CD1c-positive myeloid dendritic cell (primary cell): Measurements from ENCODE around the gene RTP5.
A peak's percentile ranks its signal among the peaks of the same experiment; 100 is the strongest.

Source experiments
- DNase-seq: peaks from one replicate; pipeline ENCODE4 v3.0.0-alpha.2; 2016; ENCODE audit errors: extremely low spot score

Gene RTP5

GRCh38 chr2:241887806-241888522 is 18.4 kb downstream of the RTP5 start:
- no peak for DNase-seq

GRCh38 chr2:241888641-241889040 is 19.1 kb downstream of the RTP5 start:
- no peak for DNase-seq

GRCh38 chr2:241890524-241891235 is 21.2 kb downstream of the RTP5 start:
- no peak for DNase-seq

DNA sequence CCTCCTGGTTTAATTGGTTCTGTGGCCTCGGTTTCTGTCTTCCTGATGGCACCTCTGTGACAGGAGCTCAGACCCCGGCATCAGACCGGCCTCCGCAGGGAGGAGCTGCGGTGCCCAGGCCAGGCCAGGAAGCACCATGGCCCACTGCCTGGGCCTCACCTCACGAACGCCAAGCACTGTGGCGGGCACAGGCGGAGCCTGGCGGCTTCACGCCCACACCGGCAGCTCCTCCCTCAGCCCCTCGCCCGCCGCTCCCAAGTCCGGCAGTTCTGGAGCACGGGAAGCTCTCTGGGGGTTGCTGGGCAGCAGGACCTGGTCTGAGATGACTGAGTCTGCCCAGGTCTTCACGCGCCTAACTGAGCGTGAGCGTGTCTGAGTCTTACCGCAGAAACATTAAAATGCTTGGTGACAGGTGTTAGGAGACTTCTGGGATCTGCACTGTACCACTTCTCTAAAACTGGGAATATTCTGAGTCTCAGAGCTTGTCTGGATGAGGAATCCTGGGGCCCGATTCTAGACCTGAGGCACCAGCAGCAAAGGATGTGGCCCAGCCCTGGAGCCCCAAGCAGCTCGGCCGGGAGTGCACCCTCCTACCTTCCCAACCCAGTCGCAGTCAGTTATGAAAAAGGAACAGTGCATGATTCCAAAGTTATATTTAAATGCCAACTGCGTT is 21.9 kb downstream of the RTP5 start:
- DNase-seq, result no peak

DNA sequence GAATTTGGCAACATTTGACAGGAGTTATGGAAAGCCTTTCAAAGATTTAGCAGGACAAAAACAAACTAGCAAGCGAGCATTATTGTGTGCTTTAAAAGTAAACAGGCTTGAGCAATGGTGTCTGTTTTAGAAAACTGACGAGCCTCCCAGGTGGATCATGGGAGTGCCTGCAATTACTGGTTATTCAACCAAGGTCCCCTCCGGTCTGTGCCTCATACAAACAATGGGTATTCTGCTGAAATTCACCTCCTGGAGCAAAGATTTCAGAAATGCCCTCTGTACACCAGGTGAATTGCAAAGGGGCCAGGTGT is 22.4 kb downstream of the RTP5 start:
- no peak for DNase-seq

GRCh38 chr2:241892299-241893137 is 23.0 kb downstream of the RTP5 start:
- DNase-seq, result no peak

DNA sequence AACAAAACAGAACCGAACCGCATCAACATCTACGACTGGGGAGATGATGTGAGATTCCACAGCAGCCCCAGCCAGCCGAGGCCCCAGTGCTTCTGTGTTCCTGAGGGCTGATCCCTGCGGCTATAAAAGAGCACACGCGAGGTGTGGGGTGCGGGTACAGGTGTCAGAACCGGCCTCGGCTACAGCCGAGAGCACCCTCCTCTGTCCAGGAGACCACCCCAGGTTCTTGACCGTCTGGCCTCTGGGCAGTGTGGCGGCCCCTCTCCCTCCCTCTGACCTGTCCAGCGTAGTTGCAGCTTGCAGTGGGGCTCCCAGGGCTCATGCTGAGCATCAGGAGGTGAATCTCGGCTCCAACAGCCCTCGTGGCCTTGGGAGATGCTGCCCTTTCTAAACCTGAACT is 23.7 kb downstream of the RTP5 start:
- DNase-seq, result no peak

DNA sequence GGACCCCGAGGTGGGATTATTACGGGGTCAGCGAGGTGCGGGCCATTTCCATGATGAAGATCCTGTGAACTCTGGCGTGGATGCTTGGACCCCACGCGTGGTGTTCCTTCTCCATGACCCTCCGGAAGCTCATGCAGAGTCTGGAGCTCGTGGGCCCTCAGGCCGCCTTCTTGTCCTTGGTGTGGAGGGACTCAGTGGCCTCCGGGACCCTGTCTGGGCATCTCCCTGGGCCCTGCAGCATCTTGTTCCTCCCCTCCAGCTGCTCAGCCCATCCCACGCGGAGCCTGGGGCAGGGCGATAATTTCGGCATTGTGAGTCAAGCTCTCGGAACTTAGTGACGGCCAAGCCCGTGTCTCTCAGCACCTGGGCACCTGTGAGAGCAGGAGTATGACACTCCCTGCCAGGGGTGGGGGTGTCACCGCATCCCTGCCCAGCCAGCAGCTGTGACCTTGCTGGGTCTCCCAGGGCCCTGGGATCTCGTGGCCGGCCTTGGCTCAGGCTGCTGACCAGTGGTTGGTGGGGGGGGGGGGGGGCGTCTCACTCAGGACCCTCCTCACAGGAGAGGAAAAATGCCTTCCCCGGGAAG is 24.6 kb downstream of the RTP5 start:
- DNase-seq, result no peak

DNA sequence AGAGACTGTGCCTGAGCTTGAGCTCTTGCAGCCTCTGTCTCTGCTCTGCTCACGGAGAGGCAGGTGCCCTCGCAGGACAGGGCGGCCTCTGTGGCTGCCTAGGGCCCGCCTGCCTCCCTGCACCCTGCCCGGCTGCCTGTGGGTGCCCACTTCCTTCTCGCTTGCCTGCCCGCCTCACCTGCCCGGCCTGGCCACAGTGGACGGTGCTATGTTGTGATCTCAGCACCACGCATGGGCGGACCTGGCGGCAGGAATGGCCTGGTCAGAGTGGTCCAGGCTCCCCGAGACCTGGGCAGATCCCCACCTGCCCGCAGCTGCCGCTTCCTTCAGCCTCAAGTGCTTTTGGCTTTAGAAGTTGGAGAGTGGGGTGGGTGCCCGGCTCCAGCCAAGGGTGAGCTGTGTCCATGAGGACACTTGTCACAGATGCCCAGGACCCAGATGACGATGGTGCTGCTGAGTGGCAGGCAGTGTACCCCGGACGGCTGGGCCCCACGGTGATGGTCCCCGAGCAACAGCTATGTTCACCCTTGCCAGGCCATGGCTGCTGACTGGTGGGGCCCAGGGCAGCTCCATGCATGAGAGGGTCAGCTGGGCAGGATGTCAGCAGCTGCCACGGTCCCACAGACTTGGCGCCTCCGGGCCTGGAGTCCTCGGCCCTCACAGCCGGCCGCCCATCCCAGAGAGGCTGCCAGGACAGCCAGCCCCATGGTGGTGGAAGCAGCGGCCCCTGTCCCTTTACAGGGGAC is 25.3 kb downstream of the RTP5 start:
- no peak for DNase-seq

DNA sequence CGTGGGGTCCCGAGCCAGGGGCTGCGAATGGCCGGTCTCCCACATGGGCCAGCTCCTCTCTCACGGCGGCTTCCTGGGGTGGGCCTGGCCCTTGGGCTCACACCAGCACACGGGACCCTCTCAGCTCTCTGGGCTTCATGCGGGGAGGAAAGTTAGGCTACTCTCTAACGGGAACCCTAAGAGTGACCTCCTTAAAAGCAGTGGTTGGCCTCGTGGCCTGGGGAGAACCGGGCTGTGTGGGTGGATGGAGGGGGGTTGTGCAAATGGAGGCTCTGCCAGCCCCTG is 25.8 kb downstream of the RTP5 start:
- no peak for DNase-seq

GRCh38 chr2:241895712-241896641 is 26.4 kb downstream of the RTP5 start:
- peak; percentile 13 for DNase-seq

DNA sequence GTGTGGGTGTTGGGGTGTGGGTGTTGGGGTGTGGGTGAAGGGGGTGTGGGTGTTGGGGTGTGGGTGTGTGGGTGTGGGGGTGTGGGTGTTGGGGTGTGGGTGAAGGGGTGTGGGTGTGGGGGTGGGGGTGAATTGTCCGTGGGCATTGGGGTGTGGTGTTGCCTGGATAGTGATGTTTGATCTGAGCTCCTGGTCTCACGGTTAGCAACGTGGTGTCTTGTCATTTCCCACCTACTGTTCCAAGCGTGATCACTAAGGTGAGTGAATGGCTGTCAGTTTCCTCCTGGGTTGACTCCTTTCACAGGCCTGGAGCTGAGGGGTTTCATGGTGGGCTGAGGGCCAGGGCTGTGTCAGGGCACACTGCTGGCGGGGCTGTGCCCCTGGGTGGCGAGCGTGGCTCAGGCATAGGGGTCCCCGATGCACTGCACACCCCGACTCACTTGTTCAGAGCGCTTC is 27.2 kb downstream of the RTP5 start:
- no peak for DNase-seq

DNA sequence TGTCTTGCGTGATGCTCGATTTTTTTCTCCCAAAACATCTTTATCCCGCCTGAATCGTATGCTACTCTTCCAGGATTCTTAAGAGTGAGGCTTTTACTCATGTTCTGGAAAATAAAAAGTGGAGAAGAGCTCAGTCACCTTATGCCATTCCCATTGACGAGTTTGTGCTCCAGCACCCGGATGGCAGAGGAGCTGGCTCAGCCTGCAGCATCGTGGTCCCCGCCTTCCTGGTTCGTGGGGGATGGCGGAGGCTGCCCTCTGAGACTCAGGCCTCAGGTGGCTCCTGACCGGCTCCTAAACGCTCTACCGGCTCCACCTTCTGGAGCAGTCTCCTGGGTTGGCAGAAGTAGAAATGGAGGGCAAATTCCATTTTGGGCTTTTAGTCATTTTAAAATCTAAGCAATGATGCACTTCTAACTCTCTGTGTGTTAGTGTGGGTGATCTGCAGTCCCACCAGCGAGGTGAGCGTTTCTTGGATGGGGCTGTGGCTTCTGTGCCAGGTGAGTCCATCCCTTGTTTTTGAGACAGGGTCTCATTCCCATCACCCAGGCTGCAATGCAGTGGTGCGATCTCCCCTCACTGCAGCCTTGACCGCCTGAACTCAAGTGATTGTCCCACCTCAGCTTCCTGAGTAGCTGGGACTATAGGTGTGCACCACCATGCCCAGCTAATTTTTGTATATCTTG is 27.8 kb downstream of the RTP5 start:
- no peak for DNase-seq

DNA sequence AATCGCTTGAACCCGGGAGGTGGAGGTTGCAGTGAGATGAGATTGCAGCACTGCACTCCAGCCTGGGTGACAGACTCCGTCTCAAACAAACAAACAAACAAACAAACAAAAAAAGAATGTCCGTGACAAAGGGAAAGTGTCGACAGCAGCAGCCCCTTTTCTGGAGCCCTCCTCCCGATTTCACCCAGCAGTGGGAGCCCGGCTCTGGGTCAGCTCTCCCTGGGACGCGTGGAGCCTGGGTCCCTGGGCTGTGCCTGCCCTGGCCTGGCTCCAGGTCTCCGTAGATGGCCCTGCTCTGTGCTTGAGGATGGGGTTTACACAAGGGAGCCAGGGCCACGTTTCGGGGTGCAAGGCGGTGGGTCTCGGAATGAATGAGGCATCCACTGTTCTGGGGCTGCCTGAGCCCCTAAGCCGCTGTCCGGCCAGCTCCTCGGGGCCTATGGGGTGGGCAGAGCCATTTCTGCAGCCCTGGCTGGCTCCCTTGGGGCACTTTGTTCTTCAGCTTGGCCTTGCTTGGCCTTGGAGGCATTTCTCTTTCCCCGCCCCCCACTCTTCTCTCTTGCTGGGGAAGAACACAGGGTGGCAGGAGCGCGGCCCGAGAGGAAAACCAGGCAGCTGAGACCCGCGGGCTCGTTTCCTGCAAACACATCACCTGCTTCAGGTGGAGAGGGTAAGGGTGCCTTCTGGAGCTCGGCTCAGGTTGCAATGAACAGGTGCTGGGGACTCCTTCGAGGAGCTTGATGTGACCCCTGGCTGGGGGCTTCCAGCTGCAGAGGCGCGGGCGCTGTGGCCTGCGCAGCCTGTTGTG is 29.1 kb downstream of the RTP5 start:
- no peak for DNase-seq

- no peak for DNase-seq
Observed at GRCh38 chr2:241900251-241901017, 30.9 kb downstream of the RTP5 start.

DNA sequence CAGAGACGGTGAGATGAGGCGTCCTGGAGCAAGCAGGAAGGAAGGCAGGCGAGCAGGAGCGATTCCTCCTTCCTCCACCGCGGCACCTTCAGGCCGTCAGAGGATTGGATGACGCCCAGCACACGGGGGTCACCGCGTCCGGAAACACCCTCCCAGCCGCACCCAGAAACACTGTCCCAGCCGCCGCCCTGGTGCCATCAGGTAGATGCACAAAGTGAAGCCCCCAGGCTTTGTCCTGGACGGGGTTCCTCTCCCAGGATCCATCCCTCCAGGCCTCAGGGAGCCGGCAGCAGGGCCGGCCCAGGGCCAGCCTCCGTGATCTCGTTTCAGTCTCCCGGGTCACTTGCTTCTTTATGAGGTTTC is 31.5 kb downstream of the RTP5 start:
- DNase-seq, result no peak

GRCh38 chr2:241901500-241902351 is 32.2 kb downstream of the RTP5 start:
- peak; percentile 15 for DNase-seq
